Lower lobe of right lung (tissue), 2 donors: ENCODE results near the gene BIRC7. TPM values are rescaled to one million over a fixed set of nuclear protein-coding genes. Genes with fewer than 3 reads are reported as not detected.

Source experiments
- ATAC-seq, 2 donors: fragments of 200-7000 bp; cut with Tn5 transposase; one replicate each; pipeline ENCODE4 v1.9.1; 2020 to 2022; ENCODE audit warnings: mild to moderate bottlenecking in 2 of 2, moderate library complexity in 2 of 2
- DNase-seq: peaks from one replicate; pipeline ENCODE4 v3.0.0-alpha.2; 2020
- H3K27ac ChIP-seq: fragments of 200-600 bp; one replicate; pipeline ENCODE4 v1.8.0; 2022
- H3K27me3 ChIP-seq: fragments of 200-600 bp; one replicate; pipeline ENCODE4 v1.8.0; 2022; ENCODE audit warnings: low read depth
- H3K36me3 ChIP-seq: fragments of 200-600 bp; one replicate; pipeline ENCODE4 v1.8.0; 2022; ENCODE audit warnings: mild to moderate bottlenecking
- H3K4me1 ChIP-seq: fragments of 200-600 bp; one replicate; pipeline ENCODE4 v1.8.0; 2022
- H3K4me3 ChIP-seq: fragments of 200-600 bp; one replicate; pipeline ENCODE4 v1.8.0; 2022; ENCODE audit warnings: mild to moderate bottlenecking
- H3K9me3 ChIP-seq: fragments of 200-600 bp; one replicate; pipeline ENCODE4 v1.8.0; 2022
- CTCF ChIP-seq: fragments of 200-600 bp; IDR thresholded peaks from one replicate; pipeline ENCODE4 v1.8.0; 2022; ENCODE audit warnings: antibody characterized with exemption, mild to moderate bottlenecking
- intact Hi-C: fragments of 100-400 bp; cut with DNase I; formaldehyde crosslinking; loops from one replicate; pipeline ENCODE4 v1.11.0; 2022
- total RNA-seq: library from RNA; stranded (reverse); fragmentation: NEBNext Ultra II Directional; extraction: Animal tissue kit (Norgen Biotek cat#: 25700); gene quantifications from one replicate; pipeline ENCODE4 v1.2.1, GENCODE V29; 2021
- donor health status: DM: no; HTN: yes; CAD: no; lungs with severe emphysema.

The BIRC7 gene
- total RNA-seq, 1 donor from 2014 or later: 15.9 TPM

GRCh38 chr20:63243604-63244247, 8.0 kb downstream of the BIRC7 start:
- no peak overlapping the region for H3K4me3 ChIP-seq
- DNase-seq: no peak
- ATAC-seq: no peak
- intact Hi-C loops: no loop called here
- no peaks in the 10 kb centered on the region for H3K9me3 ChIP-seq
- no peak overlapping the region for H3K27ac ChIP-seq
- no peaks in the 10 kb centered on the region for H3K4me1 ChIP-seq
- no peaks in the 10 kb centered on the region for H3K36me3 ChIP-seq
- no peak for TF ChIP-seq CTCF
- H3K27me3 ChIP-seq: peaks cover 49% of the 10 kb centered on the region

GRCh38 chr20:63244468-63244867, 8.8 kb downstream of the BIRC7 start:
- H3K4me3 ChIP-seq: no peak overlapping the region
- no peak for TF ChIP-seq CTCF
- intact Hi-C loops: no loop called here
- DNase-seq (no peak), ATAC-seq (no peak)
- H3K27me3 ChIP-seq: peaks cover 56% of the 10 kb centered on the region
- H3K4me1 ChIP-seq: no peaks in the 10 kb centered on the region
- no peaks in the 10 kb centered on the region for H3K36me3 ChIP-seq
- no peaks in the 10 kb centered on the region for H3K9me3 ChIP-seq
- no peak overlapping the region for H3K27ac ChIP-seq

- no peaks in the 10 kb centered on the region for H3K4me1 ChIP-seq
- no peak for DNase-seq
- H3K4me3 ChIP-seq: no peak overlapping the region
- no peaks in the 10 kb centered on the region for H3K9me3 ChIP-seq
- H3K36me3 ChIP-seq: no peaks in the 10 kb centered on the region
- peaks cover 51% of the 10 kb centered on the region for H3K27me3 ChIP-seq
- no peak for TF ChIP-seq CTCF
- H3K27ac ChIP-seq: no peak overlapping the region
- ATAC-seq: peak; percentile 4 to 49
- intact Hi-C loops: no loop called here
These were observed 11.0 kb downstream of the BIRC7 start for GRCh38 chr20:63246490-63247288.

- TF ChIP-seq CTCF: no peak
- Histone ChIP-seq H3K9me3 (no peaks in the 10 kb centered on the region), H3K4me1 (no peaks in the 10 kb centered on the region), H3K27ac (no peak overlapping the region), H3K27me3 (peaks cover 55% of the 10 kb centered on the region), H3K36me3 (no peaks in the 10 kb centered on the region), H3K4me3 (no peak overlapping the region)
- intact Hi-C loops: no loop called here
- no peak for DNase-seq
- ATAC-seq: no peak
These were observed 12.0 kb downstream of the BIRC7 start for GRCh38 chr20:63247671-63248228.

- H3K36me3 ChIP-seq: no peaks in the 10 kb centered on the region
- ATAC-seq: no peak
- H3K4me3 ChIP-seq: no peak overlapping the region
- H3K9me3 ChIP-seq: no peaks in the 10 kb centered on the region
- no peak for TF ChIP-seq CTCF
- no peak overlapping the region for H3K27ac ChIP-seq
- intact Hi-C loops: no loop called here
- no peak for DNase-seq
- H3K4me1 ChIP-seq: peaks cover 10% of the 10 kb centered on the region
- peaks cover 63% of the 10 kb centered on the region for H3K27me3 ChIP-seq
These were observed 13.3 kb downstream of the BIRC7 start for GRCh38 chr20:63248835-63249591.
